GF-D8 (cell line): Measurements from ENCODE around the gene CBX5.
"Not testable (repeated sequence)": the region's sequence is repeated elsewhere in the genome, so short reads cannot be mapped to it uniquely, and the experiment has no call there.

Experiments
- DNase-seq: peaks from one replicate; lab custom pipeline; 2025; lab: John Stamatoyannopoulos, UW

The CBX5 gene

DNA sequence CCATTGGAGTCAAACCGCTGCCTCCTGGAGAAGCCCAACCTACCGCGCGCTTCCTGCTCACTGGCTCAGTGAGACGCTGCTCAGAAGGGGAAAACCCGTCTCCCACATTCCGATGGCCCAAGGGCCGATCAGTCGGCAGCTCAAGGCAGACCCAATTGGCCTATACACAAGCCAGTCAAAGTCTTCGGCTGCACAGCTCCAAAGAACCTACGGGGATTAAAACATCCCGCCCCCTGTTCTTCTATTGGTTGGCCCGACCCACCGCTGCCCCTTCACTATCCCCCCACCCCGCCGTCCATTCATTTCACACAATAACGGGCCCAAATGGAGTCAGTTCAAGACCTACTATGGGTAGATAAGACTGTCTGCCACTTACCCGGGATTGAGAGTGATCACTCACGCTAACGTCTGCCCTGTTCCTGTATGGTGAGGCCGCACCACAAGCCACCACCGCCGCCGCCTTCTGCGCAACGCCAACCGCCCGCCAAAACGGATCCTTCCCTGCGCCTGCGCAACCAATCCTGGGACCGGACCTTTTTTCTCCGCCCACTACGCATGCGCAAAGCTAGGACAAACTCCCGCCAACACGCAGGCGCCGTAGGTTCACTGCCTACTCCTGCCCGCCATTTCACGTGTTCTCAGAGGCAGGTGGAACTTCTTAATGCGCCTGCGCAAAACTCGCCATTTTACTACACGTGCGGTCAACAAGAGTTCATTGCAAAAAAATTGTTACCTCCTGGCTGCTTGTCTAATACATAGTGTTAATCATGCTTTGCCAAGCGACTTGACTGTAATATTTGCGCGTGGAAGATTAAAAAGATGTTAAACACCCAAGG lies at the start of gene CBX5:
TSS of gene CBX5 (minus strand) at position 491 of the 836 bp plus-strand sequence. CDS start 22,472 bp downstream, outside the sequence.
- DNase-seq, result peak; percentile 97

DNA sequence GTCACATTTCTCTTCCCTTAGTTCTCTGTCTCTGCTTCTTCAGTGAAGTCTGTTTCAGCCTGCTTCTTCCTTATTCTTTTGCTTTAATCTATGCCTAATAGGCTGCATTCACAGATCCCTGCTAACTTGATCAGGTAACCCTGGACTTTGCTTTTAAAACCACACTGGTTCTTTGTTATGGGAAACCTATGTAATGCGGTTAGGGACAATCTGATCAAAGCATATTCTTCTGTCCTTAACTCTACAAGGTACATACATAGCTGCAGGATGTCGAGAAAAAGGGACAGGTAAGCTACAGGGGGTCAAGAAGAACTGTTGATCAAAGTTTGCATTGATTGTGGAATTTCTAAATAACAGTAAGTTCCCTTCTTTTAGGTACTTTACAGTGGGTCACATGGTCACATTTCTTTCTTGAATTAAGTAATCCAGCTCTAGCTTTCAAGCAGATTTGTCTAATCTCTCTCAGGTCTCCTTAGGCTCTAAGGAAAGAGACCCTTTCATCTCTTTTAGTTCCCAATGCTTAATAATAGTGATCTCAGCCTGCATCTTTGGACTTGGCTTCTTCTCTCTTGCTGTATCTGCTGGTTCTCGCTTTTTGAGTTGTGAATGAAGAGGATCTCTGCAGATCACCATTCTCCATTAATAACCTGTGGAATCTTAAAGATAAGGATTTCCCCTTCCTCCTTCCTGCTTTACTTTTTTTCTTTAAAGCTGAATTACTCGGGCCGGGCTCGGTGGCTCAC lies 48.8 kb upstream of the CBX5 start:
- DNase-seq, result no peak

DNA sequence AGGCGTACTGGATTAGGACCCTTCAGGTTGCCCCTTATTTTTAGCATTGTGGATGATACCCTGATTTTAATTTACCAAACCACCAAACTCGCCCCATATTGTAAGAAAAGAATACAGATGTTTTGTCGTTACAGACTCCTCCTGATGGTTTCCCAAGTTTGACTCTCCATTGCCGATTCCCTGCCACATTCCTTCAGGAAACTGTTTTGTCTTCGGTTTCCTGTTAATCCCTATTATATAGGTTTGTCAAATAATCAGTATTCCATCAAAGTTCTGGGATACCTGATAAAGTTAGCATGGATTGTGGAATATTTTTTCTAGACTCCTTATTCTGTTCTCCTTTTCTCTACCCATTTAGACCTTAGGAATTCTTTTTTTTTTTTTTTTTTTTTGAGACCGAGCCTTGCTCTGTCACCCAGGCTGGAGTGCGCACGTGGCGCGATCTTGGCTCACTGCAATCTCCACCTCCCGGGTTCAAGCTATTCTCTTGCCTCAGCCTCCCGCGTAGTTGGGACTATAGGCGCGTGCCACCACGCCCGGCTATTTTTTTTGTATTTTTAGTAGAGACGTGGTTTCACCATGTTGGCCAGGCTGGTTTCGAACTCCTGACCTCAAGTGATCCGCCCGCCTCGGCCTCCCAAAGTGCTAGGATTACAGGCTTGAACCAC lies 45.7 kb upstream of the CBX5 start:
- not testable (repeated sequence) for DNase-seq

DNA sequence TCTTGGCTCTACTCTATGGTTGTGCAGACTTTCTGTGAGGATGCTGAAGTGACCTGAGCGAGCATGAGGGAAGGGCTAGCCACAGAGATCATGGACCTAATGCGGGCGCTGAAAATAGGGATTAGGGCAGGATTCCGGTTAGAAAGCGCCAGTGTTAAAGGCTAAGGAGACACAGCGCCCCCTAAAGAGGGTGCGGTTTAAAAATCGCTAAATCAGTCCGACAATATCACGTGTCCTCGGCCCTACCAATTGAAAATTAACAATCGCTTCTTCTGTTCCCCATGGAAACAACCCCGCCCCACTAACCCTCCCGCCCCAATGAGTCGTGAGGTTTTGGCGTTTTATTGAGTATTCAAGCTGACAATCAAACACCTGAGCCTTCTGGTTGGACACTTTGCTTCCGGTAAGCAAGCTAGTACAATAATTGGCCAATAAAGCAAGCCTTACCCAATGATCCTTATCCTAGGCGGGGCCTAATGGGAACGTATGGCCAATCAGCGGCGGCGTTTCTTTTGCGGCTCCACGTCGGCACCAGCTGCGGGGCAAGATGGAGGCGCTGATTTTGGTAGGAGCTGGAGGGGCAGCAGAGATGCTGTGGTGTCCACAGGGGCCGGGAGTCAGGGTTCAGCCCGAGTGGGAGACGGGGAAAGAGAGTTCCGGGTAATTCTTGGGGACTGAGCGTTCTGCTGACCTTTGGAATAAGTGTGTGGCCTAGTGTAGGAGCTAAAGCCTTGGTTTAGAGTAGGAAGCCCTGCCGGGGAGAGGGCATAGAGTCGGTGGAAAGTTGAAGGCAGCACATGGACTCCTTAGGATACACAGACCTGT lies 44.9 kb upstream of the CBX5 start, which contains the start of gene COPZ1:
TSS of gene COPZ1 (plus strand) at position 515 of the 825 bp plus-strand sequence. CDS start at position 548, 33 bp downstream.
- peak; percentile 99 for DNase-seq

DNA sequence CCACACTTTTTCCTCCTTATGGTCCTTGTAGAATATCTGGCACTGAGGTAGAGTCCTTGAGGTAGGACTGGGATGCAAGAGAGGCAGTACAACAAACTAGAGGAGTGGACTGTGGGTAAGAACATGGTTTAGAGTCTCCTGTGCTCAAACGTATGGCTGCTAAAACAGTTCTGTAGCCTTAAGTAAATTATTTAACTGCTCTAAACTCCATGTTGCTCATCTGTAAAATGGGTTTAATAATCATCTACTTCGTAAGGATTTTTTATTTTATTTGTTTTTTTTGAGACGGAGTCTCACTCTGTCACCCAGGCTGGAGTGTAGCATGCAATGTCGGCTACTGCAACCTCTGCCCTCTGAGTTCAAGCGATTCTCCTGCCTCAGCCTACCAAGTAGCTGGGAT lies 41.4 kb upstream of the CBX5 start:
- DNase-seq, result no peak

DNA sequence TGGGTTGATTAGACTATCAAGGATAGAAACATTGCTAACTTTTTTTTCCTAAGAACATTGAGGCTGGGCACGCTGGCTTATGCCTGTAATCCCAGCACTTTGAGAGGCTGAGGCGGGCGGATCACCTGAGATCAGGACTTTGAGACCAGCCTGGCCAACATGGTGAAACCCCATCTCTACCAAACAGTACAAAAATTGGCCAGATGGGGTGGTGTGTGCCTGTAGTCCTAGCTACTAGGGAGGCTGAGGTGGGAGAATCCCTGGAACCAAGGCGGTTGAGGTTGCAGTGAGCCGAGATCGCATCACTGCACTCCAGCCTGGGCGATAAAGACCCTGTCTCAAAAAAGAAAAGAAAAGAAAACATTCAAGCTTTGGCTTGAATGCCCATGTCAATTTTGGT lies 32.4 kb upstream of the CBX5 start:
- DNase-seq, result not testable (repeated sequence)

DNA sequence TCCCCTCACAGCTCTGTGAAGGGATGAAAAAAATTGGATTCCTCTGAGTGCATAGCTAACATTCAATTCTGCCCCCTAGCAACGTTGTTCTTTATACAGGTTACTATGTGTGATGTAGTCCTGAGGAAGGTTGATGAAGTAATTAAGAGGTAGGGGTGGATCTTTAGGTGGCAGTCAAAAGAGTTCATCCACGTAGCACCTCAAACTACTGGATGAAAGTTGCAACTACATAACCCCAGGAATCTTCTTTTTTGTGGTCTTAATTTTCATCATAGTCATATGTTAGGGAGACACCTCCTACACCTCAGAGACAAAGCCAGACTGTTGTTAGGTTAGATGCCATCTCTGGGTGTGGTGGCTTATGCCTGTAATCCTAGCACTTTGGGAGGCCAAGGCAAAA lies 31.1 kb upstream of the CBX5 start:
- DNase-seq, result no peak

DNA sequence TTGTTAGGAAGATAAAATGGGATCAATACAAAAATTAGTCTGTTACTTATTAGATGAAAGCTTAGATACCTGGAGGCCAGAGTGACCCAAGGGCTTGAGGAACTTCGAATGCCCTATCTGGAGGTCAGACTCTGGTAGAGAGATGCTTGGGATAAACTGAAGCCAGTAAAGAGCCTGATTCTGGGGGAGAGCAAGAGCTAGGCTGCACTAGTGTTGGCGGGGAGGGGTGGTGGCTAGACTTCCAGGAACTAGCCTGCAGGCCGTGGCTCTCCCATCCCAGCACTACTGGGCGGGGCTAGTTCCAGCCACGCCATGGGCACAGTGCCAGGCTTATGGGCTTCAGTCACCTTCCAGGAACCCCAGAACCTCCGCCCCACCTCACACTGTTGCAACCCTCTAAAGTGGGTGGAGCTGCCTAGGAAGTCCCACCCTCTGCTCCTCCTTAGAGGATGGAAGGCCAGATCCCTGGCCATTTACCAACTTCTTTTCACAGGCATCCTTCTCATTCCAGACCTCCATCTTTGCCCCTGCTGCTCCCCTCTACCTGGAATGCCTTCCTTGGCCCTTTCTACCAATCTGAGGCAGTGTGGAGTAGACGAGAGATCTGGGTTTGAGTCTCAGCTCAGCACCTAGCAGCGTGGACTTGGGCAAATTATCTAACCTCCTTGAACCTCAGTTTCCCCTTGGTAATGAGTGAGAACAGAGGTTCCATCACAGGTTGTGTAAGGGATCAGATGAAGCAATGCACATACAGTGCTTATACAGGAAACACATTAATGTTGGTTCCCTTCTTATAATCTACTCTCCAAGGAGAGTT lies 27.2 kb upstream of the CBX5 start:
- peak; percentile 98 for DNase-seq

DNA sequence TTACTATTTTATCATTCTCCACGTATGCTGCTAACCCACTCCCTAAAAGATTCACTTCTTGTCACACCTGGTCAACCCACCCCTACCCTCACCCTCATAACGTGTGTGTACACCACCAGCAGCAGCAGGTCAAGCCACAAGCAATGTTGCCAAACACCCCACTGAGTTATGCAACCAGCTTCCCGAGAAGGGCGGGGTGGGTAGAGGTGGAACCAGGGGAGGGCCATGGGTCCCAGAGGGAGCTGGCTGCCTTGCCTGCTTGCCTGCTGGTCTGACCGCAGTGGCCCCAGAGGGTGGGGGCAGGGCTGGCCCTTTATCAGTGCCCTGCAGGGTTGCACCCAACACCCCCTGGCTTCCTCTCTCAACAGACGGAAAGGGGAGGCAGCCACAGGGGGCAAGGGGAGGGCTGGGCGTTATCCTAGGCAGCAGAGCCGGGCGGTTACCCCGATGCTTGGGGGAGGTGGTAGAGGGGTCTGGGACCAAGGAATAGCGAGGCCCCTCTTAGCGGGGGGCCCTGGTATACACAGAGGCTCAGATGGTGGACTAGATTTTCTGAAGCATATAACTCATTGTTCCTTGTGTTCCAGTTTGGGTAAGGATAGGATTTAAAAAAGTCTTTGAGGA lies 24.4 kb upstream of the CBX5 start:
- DNase-seq, result peak; percentile 99

DNA sequence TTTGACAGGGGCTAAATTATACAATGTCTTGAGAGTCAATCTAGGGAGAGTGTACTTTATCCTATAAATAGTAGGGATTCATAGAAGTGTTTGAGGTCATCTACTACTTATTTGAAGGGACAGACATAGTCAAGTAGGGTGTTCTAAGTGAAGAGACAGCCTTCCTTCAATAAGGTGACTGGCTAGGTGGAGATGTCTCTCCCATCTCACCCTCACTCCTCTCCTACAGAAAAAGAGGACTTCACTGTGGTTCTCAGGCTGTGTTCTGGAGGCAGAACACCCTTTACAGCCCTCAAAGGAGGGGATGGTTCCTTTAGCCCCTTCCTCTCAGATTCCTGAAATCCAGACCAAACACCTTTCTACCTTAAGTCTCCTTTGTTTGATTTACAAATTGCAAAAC lies 23.7 kb upstream of the CBX5 start:
- DNase-seq, result no peak

DNA sequence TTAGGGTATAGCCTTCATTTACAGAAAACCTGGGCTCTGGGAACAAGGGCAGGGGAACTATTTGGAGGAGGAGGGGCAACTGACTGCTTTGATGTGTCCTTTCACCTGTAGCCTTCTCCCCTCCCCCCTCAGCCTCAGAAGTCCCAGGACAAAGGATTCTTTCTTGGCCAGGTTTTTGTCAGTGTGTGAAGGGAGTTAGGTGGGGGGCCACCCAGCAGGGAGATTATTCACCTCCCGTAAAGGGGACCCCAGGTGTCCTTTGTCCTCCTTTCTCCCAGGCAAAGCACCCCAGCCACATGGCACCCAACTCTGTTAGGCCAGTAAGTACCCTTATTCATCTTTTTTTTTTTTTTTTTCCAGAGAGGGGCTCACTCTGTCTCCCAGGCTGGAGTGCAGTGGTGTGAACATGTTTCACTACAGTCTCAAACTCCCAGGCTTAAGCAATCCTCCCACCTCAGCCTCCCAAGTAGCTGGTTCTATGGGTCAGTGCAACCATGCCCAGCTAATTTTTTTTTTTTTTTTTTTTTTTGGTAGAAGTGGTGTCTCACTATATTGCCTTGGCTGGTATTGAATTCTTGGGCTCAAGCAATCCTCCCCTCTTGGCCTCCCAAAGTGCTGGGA lies 21.6 kb upstream of the CBX5 start:
- no peak for DNase-seq

DNA sequence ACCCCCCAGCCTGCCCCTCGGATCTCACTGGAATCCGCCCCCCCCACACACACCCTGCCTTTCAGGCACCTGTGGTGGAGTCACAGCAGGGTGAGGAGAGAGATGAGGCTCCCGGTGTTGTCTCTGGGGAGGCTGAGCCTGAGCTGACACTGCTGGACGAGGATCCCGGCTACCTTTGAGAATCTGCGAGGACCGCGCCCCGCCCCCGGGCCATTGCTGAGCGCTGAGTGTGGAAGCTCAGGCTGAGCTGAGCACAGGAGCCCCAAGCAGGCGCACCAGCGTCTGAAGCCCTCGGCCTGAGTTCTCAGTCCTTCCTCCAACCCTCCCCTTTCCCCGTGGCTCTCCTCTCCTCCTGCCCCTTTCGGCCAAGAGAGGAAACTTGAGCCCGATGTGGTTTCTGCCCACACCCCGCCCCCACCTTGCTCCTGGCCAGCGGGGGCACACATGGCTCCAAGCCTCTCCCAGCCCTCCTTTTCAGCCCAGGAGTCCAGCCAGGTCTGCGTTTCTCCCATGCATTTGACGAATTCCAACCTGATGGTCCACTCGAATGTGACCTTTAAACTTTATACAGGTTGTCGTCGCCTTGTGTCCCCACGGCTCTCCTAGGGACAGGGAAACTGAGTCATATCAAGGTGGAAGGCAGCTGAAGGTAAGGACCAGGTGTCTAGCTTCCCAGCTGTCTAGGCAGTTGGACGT lies 21.0 kb upstream of the CBX5 start, which contains the start of gene NFE2:
TSS of gene NFE2 (minus strand) at position 284 of the 696 bp plus-strand sequence. CDS start 5,767 bp downstream, outside the sequence.
- peak; percentile 87 for DNase-seq

DNA sequence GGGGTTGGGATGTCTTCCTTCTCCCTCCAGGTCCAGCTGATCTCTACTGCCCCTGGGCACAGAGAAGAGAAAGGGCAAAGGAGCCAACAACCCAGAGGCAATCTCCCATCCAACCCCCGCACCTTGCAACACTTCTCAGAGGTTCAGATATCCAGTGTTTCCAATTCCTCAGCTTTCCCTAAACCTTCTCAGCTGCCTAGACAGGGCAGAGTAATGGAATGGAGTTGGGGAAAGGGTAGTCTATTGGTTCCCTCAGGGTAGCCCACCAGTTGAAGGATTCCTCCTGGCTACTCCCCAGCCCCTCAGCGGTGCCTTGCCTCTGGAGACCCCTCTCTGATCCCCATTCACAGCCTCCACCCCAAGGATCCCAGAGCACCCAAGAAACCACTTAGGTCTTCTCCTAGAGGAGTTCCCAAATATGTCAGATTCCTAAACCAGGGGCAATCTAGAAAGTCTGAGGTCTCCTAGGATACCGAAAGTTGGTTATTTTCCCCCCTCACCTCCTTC lies 20.4 kb upstream of the CBX5 start:
- no peak for DNase-seq

DNA sequence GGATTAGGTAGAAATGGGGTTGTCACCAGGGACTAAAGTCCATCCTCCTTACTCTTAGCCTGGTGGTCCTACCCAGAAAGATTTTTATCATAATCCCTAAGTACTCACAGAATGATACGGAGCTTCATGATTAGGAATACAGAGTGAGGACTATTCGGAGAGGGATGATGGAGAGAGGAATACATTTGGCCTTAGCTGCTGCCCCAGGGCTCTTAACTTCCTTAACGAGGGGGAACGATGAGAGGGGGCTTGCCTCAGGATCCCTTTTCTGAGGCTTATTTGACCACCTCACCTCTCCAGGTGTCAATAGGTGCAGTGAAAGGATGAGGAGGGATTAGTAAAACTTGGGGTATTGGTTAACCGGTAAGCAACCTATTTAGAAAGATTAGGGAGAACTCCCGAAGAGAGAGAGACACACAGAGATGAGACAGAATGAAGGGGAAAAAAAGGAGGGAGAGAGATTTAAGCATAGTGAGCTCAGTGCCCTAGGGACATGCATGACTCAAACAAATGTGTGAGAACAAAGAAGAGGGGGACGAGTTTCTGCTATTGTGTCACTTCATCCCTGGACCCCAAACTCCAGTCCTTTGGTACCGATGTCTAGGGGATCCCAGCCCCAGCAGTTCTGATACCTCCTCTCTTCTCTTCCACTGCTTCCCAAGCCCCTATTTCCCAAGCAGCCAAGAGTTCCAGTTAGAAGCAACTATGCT lies 19.7 kb upstream of the CBX5 start:
- no peak for DNase-seq

DNA sequence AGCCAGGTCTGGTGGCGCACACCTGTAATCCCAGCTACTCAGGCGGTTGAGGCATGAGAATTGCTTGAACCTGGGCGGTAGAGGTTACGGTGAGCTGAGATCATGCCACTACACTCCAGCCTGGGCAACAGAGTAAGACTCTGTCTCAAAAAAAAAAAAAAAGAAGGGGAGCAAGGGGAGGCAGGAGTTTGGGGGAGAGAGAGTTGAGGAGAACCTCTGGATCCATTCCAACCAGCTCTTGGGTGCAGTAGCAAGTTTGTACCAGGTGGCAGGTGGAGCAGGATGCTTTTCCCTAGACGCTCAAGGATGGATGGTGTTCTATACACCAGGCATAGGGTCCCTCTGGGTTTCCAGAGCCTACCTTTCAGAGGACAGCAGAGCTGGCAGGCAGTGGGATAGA lies 19.0 kb upstream of the CBX5 start:
- no peak for DNase-seq

DNA sequence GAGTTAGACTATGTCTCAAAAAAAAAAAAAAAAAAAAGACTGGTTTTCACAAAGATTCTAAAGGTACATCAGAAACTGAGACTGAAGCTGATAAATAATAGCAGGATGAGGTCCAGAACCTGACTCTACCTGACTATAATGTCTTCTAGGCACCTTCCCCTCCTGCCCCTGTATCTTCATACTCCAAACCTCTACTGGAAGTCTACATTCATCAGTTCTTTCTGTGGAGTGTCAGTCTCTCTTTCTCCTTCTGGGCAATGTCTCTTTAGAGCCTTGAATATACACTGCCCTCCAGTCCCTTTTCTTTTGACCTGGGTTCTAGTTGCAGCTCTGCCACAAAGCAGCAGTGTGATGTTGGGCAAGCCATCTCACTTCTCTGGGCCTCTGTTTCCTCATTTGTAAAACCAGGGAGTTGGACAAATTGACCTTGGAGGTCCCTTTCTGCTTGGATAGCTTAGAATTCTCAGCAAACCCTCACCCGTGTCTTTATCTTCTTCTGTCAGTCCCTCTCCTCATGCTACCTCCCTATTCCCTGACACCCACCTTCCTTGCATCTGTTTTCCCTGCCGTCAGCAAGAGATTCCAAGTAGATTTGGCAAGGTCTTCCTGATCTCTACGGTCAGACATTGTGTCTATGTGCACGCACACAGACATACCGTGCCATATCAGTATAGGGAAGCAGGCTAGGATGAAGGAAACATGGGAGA lies 16.6 kb upstream of the CBX5 start:
- DNase-seq, result no peak

DNA sequence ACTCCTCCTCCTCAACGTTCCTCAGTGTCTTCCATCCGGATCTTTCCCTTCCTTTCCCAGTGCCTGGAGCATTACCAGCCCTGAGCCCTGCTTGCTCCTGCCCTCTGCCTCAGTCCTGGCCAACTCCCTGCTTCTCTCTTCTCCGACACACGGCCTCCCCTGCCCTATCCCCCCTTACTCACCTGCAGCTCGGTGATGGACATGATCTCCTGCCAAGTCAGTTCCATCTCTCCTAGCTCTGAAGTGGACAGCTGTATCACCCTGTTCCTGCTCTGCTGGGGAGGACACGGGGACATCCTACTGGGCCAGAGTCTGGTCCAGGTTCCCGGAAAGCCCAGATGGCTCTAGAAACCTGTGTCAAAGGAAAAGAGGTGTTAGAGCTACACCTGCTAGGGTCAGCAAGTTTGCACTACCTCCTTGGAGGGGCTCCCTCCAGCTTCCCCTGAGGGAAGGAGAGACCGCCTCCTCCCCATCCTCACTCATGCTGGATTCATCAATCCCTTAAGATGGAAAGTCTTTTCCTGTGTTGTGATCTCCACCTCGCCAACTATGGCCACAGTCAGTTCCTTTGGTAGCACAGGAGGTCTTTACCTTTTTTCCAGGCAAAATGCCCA lies 15.1 kb upstream of the CBX5 start:
- DNase-seq, result no peak
